ENCODE results near the gene PGPEP1.
"Not testable (repeated sequence)": the region's sequence is repeated elsewhere in the genome, so short reads cannot be mapped to it uniquely, and the experiment has no call there.

PGPEP1 gene

DNA sequence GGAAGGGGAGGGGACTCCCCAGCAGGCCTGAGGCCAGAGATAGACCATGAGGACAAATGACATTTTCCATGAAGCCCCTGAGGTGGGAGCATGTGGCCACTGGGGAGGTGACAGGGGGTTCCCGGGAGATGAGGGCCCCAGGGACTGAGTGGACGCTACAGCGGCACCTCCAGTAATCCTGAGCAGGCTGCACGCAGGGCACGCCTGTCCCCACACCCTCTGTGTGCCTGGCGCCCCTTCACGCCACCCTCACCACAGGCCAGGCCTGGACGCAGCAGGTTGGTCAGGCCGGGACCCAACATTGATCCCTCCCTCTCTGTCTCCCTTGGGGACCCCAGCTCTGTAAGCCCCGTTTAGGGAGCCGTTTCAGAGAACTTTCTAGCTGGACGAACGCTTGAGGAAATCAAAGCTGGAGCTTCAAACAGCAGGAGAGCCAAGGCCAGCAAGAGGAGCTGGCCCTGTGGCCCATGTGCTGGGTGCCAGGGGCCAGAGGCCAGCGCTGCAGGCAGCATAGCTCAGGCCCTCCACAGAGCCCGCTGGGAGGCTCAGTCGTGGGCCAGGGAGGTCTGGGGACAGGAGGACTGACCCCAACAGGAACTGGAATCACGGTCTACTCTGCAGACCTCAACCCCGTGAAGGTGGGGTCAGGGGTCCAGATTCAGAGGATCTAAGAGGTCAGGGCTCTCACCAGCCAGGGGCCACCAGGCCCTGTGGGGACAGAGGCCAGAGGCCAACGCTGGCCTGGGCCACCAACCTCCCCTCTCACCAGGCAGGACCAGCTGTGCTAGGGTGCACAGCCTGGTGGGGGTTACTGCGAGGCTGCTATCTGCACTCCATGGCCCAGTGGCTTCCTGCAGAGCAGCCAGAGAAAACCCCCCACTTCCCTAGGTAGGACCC lies 32.1 kb upstream of the PGPEP1 start:
- DNase-seq (ENCODE audit: low read depth, low spot score), result no peak

DNA sequence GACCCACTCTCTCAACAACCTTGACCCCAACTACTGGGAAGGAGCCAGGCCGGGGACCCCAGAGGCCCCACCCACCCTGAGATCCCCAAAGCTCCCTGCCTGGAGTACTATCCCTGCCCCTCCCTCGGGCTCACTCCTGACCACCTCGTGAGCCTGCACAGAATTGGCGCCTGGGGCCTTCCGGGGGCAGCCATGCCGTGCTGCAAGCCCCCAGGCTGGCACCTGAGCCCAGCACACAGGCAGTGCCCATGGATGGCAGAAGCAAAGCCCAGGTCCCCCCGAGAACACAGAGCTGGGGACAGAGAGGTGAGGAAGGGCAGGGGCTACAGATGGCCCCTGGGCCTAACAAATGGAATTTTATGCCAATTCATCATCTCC lies 31.5 kb upstream of the PGPEP1 start:
- no peak for DNase-seq (ENCODE audit: low read depth, low spot score)

DNA sequence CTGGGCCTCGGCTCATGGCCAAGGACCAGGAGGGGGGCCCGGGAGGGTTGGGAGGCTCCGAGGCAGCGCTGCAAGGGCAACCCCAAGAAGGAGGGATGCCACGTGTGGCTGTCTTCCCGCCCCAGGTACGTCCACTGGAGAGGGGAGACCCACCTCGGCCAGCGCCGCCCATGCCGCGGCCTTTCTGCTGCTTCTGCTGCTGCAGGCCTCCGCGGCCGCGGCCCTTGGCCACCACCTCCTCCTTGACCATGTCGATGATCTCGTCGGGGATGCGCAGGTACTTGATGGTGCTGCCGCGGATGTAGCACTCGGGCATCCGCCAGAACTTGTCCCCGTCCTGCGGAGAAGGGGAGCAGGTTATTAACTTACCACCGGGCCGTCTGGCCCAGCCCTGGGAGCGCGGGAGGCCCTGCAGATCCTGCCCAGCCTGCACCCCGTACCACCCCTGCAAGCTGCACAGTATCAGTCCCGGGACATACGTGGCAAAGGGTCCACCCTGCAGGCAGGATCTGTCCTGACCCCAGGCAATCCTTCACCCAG lies 30.8 kb upstream of the PGPEP1 start:
- no peak for DNase-seq (ENCODE audit: low read depth, low spot score)

DNA sequence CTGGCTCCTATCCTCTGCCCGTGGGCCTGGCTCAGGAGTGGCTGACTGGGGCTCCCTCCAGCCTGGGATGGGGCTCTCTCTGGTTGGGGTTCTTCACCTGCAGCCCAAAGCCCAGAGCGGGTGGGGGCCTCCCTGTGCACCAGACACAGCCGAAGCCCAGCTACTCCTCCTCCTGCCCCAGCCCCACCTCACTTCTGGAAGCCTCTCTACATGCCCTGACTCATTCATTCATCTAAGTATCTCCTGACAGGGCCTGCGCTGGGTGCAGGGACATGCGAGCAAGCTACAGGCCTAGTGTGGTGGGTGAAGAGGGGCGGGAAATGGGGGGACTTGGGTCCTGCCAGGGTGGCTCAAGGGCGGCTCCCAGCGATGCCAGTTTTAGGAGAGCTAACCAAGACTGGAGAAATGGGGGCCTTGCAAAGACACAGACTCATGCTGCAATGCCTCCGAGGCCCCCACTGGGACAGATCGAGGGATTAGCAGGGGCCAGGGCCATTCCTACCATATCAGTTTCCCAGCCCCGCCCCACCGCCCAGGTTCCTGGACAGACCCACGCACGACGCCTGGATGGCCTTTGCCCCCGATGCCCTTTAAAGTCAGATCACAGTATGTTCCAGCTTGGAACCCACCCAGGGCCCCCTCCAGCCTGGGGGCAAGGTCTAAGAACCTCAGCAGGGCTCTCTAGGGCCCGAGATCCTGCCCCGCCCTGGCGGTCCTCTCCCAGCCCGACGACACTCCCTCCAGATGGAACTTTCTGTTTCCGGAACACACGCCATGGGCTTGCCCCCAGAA lies 30.1 kb upstream of the PGPEP1 start:
- no peak for DNase-seq (ENCODE audit: low read depth, low spot score)

DNA sequence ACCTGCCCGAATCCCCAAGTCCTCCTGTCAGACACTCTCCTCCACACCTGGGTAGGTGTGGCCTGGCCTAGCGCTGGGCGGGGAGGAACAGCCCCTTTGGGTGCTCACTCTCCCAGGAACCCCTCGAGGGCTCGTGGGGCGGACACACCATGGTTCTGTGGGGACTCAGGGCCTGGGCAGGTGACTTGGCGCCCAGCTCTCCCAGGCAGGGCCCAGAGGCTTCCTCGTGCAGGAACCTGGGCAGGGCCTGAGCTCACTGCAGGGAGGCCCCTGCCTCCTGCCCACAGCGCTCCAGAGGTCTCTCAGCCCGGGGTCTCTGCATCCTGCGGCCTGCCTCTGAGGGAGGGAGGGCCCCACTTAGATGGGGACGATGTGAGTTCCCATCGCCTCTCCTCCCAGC lies 29.4 kb upstream of the PGPEP1 start:
- no peak for DNase-seq (ENCODE audit: low read depth, low spot score)

DNA sequence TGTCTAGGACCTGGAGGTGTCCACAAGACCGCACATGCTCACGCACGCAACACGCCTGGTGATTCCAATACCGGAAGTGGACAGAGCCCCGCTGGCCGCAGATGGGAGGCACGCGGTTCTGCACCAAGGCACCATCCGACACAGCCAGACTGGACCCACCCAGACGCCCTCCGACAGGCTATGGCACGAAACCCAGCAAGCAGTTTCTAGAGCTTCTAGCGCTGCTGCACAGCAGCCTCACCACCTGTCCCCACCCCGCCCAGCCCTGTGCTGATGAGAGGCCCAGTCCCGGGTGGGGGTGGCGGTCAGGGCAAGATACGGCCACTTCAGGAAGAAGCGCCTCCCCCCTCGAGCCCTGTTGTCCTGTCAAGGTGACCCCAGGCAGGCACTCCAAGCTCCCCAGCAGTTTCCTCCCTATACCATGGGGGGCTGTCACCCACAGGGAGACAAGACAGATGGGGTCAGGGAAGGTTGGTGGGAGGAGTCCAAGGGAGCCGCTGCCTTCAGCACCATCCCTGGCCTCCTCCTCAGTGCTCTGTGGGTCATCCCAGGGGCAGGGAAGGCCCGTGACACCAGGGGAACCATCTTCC lies 28.8 kb upstream of the PGPEP1 start:
- DNase-seq (ENCODE audit: low read depth, low spot score), result no peak

DNA sequence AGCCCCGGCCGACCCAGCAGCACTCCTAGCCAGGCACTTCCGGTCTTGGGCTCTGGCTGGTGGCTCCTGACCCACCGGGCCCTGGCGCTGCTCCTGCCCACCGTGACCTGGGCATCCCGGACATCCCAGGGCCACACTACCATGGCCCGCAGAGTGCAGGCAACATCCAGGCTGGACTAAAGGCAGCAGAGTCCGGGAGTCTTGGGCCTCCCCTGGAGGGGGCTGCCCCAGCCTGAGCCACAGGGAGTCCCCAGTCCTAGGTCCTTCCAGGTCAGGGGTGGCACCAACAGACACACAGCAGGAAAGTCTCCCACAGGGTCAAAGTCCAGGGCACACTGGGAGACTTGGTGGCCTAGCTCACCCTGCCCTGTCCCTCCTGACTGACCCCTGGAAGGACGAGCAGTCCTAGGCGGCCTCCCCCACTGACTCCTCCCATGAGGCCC lies 28.3 kb upstream of the PGPEP1 start:
- DNase-seq (ENCODE audit: low read depth, low spot score), result no peak

DNA sequence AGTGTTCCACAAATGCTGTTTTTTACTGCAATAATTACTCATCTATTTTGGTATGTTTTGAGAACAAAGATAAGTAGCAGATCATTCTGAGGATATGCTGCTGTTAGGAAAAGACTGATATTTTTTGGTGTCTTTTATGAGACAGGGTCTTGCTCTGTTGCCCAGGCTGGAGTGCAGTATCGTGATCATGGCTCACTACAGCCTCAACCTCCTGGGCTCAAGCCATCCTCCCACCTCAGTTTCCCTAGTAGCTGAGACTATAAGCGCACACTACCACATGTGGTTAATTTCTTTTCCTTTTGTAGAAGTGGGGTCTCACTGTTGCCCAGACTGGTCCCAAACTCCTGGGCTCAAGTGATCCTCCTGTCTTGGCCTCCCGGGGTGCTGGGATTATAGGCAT lies 27.0 kb upstream of the PGPEP1 start:
- no peak for DNase-seq (ENCODE audit: low read depth, low spot score)

DNA sequence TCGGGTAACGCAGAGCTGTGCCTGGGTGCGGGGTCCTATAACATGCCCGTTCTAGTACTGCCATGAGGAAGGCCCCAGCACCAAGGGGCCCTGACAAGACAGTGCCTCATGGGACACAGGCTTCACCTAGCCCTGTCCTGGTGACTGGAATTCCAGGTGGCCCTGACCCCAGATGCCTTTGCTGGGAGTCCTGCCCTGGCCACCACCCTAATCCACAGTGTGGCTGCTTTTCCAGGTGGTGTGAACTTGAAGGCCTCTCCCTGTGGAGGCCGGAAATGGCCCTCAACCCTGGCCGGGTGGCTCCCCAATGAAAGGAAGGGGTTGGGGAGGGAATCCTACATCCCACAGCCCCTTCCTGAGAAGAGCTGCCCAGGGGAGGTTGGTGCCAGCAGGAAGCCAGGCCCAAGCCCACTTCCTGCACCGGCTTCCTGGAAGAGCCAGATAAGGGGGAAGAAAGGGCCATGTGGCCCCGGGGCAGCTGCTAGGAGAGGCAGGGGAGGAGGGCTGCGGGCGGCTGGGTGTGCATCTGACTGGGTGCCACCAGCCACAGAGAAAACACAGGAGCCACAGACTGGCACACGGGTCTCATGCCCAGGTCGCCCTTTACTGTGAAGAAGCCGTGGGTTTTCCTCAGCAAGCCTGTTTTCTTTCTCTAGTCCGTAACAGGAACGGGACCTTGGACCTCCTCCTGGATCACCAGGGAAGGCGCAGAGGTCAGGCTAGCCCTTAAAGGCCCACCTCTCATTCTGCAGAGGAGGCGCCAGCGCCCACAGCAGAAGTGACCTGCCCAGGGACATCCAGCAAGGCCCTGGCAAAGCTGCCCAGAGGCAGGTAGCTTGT lies 22.2 kb upstream of the PGPEP1 start:
- DNase-seq (ENCODE audit: low read depth, low spot score), result no peak

DNA sequence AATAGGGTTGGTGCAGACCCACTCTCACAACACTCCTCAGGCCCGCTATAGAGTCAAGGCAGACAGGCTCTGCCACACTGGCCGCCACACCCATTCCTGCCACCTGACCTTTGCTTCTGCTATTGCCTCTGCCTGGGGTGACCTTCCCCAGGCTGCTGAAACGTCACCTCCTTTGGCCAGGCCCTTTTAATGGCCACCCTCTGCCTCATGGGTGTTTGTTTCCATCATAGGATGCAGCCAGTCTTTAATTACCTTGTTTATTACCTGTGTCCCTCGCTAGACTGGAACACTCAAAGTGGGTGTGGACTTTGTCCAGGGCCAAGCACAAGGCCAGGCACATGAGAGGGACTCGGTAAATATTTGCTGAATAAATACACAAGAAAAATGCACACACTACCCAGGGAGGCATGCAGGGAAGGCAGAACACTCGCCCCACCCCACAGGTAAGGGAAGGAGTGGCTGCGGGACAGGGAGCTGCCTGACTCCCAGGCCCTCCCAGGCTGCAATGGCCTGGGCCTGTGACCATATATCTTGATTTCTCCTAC lies 20.7 kb upstream of the PGPEP1 start:
- DNase-seq (ENCODE audit: low read depth, low spot score), result no peak

DNA sequence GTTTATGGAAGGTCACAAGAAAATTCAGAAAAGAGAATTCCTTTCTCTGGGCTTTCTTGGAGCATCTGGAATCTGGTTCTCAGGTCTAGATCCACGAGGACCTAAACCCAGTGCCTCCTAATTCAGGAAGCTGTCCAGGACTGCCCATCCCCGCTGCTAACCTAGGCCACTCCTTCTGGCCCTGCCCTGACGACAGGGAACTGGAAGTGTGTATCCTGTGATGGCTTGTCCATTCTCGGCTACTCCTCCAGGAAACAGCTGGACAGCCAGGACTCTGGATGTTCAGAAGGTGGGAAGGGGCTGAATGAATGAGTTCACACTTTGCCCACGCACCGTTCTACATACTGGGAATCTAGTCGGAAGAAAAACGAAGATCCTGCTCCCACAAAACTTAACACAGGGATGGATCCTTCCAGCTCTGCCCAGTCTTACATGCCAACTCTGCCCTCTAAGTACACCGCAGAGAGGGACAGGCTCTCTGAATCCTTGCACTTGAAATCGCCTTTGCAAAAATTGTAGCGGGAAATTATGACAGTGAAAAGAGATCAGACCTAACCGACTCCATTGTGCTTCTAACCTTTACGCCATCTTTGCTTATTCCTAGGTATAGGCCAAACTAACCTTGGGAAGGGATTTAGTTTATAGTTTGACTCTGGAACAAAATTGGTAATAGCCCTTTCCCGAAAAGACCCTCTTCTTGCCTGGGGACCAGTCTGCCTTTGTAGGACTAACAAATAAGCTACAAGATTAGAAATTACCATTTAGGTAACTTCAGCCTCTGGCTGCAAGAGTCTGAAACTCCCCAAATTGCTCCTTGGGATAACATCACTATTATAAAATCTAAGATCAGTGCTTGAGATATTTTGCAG lies 19.3 kb upstream of the PGPEP1 start:
- no peak for DNase-seq (ENCODE audit: low read depth, low spot score)

DNA sequence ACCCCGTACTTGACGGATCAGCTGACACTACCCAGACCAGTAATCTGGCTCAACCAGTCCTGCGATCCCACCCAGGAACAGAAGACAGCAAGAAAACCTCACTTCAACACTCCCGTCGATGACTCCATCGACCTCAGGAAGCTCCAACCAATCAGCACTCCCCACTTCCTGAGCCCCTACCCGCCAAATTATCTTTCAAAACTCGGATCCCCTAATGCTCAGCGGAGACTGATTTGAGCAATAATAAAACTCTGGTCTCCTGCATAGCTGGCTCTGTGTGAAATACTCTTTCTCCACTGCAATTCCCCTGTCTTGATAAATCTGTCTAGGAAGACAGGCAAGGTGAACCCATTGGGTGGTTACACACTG lies 18.7 kb upstream of the PGPEP1 start:
- DNase-seq (ENCODE audit: low read depth, low spot score), result no peak

DNA sequence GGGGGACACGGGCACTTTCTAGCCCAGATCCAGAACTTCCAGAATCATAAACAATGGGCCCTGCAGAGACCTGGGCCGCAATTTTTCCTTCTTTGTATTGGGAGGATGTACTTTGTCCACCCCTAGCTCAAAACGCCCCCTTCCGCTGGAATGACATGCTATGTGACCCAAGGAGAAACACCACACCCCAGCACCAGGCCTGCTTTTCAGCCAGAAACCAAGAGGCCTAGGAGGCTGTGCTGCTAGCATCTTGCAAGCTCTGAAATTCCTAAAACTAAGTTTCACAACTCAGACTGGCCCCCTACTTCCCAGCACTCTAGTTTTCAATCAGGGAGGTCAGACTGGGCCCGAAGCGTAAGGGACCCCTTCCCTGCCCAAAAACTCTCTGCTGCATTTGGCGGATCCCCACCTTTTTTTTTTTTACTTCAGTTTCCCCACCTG lies 18.1 kb upstream of the PGPEP1 start:
- no peak for DNase-seq (ENCODE audit: low read depth, low spot score)

DNA sequence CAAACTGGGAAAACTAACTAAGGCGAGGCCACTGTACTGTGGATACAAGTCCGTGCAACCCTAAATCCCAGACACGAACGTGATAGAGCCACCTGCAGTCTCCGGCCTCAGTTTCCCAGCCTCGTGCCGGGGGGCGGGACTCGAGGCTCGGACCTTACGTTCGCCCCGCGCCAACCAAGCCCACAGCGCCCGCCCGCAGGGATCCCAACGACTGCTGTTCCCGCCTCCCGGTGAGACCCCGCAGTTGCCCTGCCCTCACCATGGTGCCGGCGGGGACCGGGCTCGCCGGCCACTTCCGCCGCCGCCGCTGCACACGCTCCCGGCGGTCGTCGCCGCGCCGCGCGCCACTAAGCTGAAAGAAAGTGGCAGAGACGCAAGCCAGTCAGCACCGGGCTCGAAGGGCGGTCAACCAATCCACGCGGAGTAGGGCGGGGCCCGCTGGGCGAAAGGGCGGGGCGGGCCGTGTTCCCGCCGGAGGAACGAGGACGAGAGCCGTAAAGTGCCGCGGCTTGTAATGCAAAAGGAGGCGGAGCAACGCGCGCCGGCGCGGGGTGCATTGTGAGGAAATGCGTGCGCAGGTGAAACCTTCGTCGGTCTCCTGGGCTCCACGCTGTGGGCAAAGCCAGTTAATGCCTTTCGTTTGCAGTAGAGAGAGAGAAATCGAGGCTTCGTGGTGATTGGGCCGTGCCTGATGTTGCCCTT lies 17.5 kb upstream of the PGPEP1 start, which contains the start of gene LSM4:
LSM4 (minus strand) TSS at position 318 of the 702 bp plus-strand sequence; CDS start at position 262, 56 bp downstream.
- peak; percentile 99 for DNase-seq (ENCODE audit: low read depth, low spot score)

DNA sequence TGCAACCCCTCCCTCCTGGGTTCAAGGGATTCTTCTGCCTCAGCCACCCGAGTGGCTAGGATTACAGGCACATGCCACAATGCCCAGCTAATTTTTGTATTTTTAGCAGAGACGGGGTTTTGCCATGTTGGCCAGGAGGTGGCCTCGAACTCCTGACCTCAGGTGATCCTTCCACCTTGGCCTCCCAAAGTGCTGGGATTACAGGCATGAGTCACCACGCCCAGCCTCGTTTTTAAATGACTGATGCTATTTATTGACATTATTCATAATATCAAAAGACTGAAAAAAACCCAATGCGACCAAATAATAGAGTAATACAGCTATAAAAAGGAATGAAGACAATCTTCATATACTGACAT lies 16.0 kb upstream of the PGPEP1 start:
- not testable (repeated sequence) for DNase-seq (ENCODE audit: low read depth, low spot score)

DNA sequence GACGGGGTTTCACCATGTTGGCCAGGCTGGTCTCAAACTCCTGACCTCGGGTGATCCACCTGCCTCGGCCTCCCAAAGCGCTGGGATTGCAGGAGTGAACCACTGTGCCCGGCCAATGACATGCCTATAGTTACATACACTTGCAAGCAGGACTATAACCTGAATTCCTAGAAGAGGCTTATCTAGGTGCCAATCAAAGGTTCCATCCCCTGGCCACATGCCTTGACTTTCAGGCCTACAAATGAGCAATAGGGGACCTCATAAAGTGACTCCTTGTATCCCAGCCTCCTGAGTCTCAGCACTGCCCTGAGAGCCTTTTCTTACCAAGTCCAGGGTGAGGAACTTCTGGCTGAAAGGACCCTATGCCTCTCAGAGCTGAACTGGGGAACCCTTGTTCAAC lies 13.6 kb upstream of the PGPEP1 start:
- DNase-seq (ENCODE audit: low read depth, low spot score), result no peak

DNA sequence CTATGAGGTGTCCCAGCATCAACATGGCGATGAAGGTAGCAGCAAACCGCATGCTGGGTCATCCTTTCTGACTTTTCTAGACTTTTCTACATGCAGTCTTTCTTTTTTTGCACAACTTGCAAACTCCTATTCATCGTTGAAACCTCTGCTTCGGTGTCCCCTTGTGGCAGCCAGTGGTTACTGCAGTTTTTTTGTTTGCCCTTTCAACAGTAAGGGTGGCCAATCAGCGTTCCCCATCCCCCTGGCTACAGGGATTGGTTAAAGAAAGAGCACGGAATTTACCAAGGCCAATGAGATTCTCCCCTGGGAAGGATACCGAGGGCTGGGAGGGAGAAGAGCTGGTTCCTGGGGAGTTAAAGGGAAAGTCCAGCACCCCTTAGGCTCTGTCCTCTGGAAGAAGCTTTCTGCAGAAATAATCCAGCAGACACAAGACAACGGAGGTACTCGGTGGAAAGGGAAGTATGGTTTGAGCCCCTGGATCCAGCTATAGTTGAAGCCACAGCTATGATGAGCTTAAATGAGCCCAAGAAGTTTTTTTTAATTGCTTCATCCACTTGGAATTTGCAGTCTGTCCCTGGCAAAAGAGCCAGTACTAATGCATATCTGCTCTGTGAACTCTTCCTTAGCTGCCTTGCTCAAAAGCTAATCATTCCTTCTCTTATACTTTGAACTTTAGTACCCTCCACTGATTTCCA lies 11.9 kb upstream of the PGPEP1 start:
- DNase-seq (ENCODE audit: low read depth, low spot score), result peak; percentile 80

DNA sequence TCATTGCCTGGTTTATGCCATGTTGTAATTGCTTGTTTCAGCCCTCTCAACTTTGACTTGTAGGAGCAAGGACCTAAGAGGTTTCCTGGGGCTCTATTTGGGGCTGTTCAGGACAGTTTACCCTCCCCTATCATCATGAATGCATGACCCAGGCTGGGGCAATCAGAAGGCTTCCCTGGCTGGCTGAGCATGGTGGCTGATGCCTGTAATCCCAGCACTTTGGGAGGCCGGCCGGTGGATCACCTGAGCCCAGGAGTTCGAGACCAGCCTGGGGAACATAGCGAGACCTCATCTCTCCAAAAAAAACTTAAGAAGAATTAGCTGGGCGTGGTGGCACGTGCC lies 11.4 kb upstream of the PGPEP1 start:
- no peak for DNase-seq (ENCODE audit: low read depth, low spot score)

DNA sequence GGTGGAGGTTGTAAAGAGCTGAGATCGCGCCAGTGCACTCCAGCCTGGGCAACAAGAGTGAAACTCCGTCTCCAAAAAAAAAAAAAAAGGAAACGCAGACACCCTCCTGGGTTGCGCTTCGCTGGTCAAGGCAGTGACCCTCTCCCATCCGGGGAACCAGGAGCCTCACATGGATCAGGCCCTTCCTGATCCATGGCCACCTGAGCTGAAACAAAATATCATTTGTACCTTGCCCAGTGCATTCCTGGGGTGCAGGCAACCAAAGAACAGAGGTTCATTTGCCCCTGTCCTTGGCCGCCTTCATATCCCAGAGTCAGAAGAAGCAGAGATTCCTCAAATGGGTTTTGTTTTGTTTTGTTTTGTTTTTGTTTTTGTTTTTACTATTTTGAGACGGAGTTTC lies 9.5 kb upstream of the PGPEP1 start:
- DNase-seq (ENCODE audit: low read depth, low spot score), result no peak
